Testis (tissue), 2 donors: ENCODE measurements around the gene NPEPL1.

Source experiments
- POLR2A ChIP-seq: fragments of 450-650 bp; IDR thresholded peaks from one replicate; pipeline ENCODE4 v1.6.1; 2017; ENCODE audit warnings: antibody characterized with exemption, mild to moderate bottlenecking, moderate library complexity
- TF ChIP-seq, protein P1 (sequence below), 3 experiments: fragments of 450-650 bp in 2 of 3; fragments of 200-600 bp in 1 of 3; sonication (generic) in 1 of 3; IDR thresholded peaks; one replicate each; pipeline ENCODE4 v1.5.1; 2016 to 2019; ENCODE audit warnings: antibody characterized with exemption in 3 of 3, mild to moderate bottlenecking in 2 of 3, moderate library complexity in 1 of 3

DNA sequence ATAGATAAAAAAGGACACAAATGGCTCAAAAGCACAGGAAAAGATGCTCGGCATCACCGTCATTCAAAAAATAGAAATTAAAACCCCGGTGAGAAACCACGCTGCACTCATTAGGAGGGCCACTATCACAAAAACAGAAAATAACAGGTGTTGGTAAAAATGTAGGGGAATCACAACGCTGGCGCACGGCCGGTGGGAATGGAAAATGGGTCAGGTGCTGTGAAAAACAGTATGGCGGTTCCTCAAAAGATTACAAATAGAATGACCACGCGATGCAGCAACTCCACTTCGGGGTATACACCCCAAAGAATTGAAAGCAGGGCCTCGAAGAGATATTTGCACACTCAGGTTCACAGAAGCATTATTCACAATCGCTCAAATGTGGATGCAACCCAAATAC lies 28.3 kb downstream of the NPEPL1 start:
- TF ChIP-seq, protein P1, sequence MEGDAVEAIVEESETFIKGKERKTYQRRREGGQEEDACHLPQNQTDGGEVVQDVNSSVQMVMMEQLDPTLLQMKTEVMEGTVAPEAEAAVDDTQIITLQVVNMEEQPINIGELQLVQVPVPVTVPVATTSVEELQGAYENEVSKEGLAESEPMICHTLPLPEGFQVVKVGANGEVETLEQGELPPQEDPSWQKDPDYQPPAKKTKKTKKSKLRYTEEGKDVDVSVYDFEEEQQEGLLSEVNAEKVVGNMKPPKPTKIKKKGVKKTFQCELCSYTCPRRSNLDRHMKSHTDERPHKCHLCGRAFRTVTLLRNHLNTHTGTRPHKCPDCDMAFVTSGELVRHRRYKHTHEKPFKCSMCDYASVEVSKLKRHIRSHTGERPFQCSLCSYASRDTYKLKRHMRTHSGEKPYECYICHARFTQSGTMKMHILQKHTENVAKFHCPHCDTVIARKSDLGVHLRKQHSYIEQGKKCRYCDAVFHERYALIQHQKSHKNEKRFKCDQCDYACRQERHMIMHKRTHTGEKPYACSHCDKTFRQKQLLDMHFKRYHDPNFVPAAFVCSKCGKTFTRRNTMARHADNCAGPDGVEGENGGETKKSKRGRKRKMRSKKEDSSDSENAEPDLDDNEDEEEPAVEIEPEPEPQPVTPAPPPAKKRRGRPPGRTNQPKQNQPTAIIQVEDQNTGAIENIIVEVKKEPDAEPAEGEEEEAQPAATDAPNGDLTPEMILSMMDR (IDR thresholded peaks at IDR 0.05), result no peak
- no peak for TF ChIP-seq POLR2A
